Measurements from ENCODE around the gene RNF17. TPM values are rescaled to one million over a fixed set of nuclear protein-coding genes. Genes with fewer than 3 reads are reported as not detected.

Gene RNF17
- total and polyA plus RNA-seq, 2 of the 8 experiments (the other 6 are each of a cell fraction or from before 2014, with no cell fraction given): not detected

GRCh38 chr13:24842549-24843274 is 78.7 kb downstream of the RNF17 start:
- Histone ChIP-seq H3K4me3 (ENCODE audit: extremely low read depth in 1 of 4, insufficient read depth in 2 of 4, low read depth in 3 of 4, low read length in 4 of 4) (no peak overlapping the region), H3K23ac (ENCODE audit: insufficient read length) (no peak overlapping the region), H4K5ac (ENCODE audit: insufficient read length, low read depth, low read length) (no peak overlapping the region), H3K4ac (replicated peaks; ENCODE audit: insufficient read length, low read depth, low read length) (no peak overlapping the region), H3K23me2 (ENCODE audit: low read depth, low read length) (no peaks in the 10 kb centered on the region), H3K9me3 (ENCODE audit: insufficient read depth in 2 of 2, low read depth in 1 of 2, low read length in 1 of 2) (no peaks in the 10 kb centered on the region), H3K79me2 (ENCODE audit: control insufficient read depth in 1 of 2, insufficient read depth in 2 of 2, low read length in 2 of 2) (no peaks in the 10 kb centered on the region), H2BK5ac (ENCODE audit: low read depth, low read length) (no peak overlapping the region), H3K36me3 (ENCODE audit: control insufficient read depth in 2 of 4, insufficient read depth in 4 of 4, low read length in 3 of 4) (no peaks in the 10 kb centered on the region), H2BK15ac (ENCODE audit: low read length) (no peak overlapping the region), H2BK12ac (ENCODE audit: low read depth, low read length) (no peak overlapping the region), H2AK5ac (ENCODE audit: low read depth, low read length) (no peak overlapping the region), H4K8ac (ENCODE audit: extremely low read depth, insufficient read depth, low read length) (no peak overlapping the region), H3K27me3 (replicated peaks in 1 of 4; ENCODE audit: control insufficient read depth in 3 of 4, extremely low read depth in 1 of 4, insufficient read depth in 3 of 4, low read length in 3 of 4) (no peaks in the 10 kb centered on the region), H4K20me1 (replicated peaks in 1 of 2; ENCODE audit: control insufficient read depth in 1 of 2, insufficient read depth in 2 of 2, low read length in 2 of 2) (no peaks in the 10 kb centered on the region), H2AFZ (ENCODE audit: low read length) (no peak overlapping the region), H3K4me2 (ENCODE audit: insufficient read depth in 1 of 2, low read depth in 2 of 2, low read length in 2 of 2) (no peak overlapping the region), H3K14ac (ENCODE audit: insufficient read length) (no peak overlapping the region), H3K18ac (ENCODE audit: extremely low read depth, low read length) (no peak overlapping the region), H3K9ac (replicated peaks in 1 of 4; ENCODE audit: extremely low read depth in 1 of 4, low read depth in 3 of 4, low read length in 3 of 4) (no peak overlapping the region), H3K27ac (ENCODE audit: low read depth, low read length) (no peak overlapping the region), H3K56ac (replicated peaks; ENCODE audit: insufficient read length, low read depth, low read length) (no peak overlapping the region), H3K79me1 (ENCODE audit: low read depth, low read length) (no peaks in the 10 kb centered on the region), H2BK20ac (ENCODE audit: low read length) (no peak overlapping the region), H2BK120ac (replicated peaks; ENCODE audit: low read depth, low read length) (no peak overlapping the region), H4K91ac (replicated peaks; ENCODE audit: insufficient read length, low read length) (no peak overlapping the region), H3K4me1 (replicated peaks in 1 of 4; ENCODE audit: control insufficient read depth in 3 of 4, insufficient read depth in 4 of 4, low read length in 3 of 4) (no peaks in the 10 kb centered on the region)
- ChIA-PET POLR2A (ENCODE audit: partially characterized antibody) (no interaction called here), CTCF (ENCODE audit: partially characterized antibody) (interaction anchor here (1.2 kb wide), 1 partner anchor 10 kb away, joined by 3 read pairs; no protein-coding TSS in a partner anchor)
- DNase-seq (ENCODE audit: low read depth in 1 of 2, low spot score in 2 of 2) (no peak), FAIRE-seq (no peak)
- WGBS, 2 experiments (ENCODE audit: extremely low coverage in 1 of 2, insufficient coverage in 1 of 2, insufficient read length in 1 of 2, insufficient replicate concordance in 2 of 2, low coverage in 1 of 2, low lambda C conversion rate in 2 of 2, missing lambda C conversion rate in 1 of 2): 90% methylated on average over 9 of the region's 9 CpGs; no CpG with 5 or more reads in 1 of the 2 experiments
- TF ChIP-seq ASH2L (IDR thresholded peaks at IDR 0.05; ENCODE audit: low read length): no peak
- no peak for TF ChIP-seq JUN (IDR thresholded peaks at IDR 0.05; ENCODE audit: low read depth, low read length)
- TF ChIP-seq POLR2AphosphoS5 (IDR thresholded peaks at IDR 0.05; ENCODE audit: low read depth, low read length): no peak
- TF ChIP-seq CTBP2 (IDR thresholded peaks at IDR 0.05; ENCODE audit: borderline replicate concordance, insufficient read depth, insufficient read length, low read length): no peak
- TF ChIP-seq, protein P1, sequence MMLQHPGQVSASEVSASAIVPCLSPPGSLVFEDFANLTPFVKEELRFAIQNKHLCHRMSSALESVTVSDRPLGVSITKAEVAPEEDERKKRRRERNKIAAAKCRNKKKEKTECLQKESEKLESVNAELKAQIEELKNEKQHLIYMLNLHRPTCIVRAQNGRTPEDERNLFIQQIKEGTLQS (IDR thresholded peaks at IDR 0.05; ENCODE audit: insufficient read depth, low read depth, low read length): no peak
- no peak for TF ChIP-seq SP4 (IDR thresholded peaks at IDR 0.05; ENCODE audit: low read length)
- TF ChIP-seq PHF8 (conservative IDR thresholded peaks at IDR 0.05; ENCODE audit: low read depth, low read length): no peak
- TF ChIP-seq TAF7 (optimal IDR thresholded peaks at IDR 0.05; ENCODE audit: borderline replicate concordance, low read depth, low read length): no peak
- TF ChIP-seq SUZ12 (IDR thresholded peaks at IDR 0.05; ENCODE audit: low read length): no peak
- no peak for TF ChIP-seq SP2 (IDR thresholded peaks at IDR 0.05; ENCODE audit: low read length)
- TF ChIP-seq CREB1 (IDR thresholded peaks at IDR 0.05): no peak
- no peak for TF ChIP-seq CBX8 (IDR thresholded peaks at IDR 0.05; ENCODE audit: borderline replicate concordance, low read depth, low read length)
- TF ChIP-seq FOSL1 (IDR thresholded peaks at IDR 0.05; ENCODE audit: insufficient read depth, low read depth, low read length): no peak
- no peak for TF ChIP-seq POLR2A (IDR thresholded peaks at IDR 0.05; ENCODE audit: control extremely low read depth in 1 of 2, low read depth in 2 of 2, low read length in 2 of 2)
